Left renal pelvis (tissue), 4 donors: ENCODE measurements around the gene TFDP1. TPM values are rescaled to one million over a fixed set of nuclear protein-coding genes. Genes with fewer than 3 reads are reported as not detected.

ENCODE experiments used
- DNase-seq, 4 donors: peaks; one replicate each; pipeline ENCODE4 v3.0.0-alpha.2; 2013; ENCODE audit warnings: low read depth in 4 of 4, low spot score in 3 of 4
- polyA plus RNA-seq, 4 donors: library from polyadenylated mRNA; unstranded; fragments of 120-200 nt; gene quantifications; one replicate each; pipeline ENCODE4 v1.2.1, GENCODE V29; 2013; ENCODE audit not compliant: insufficient read length in 4 of 4

TFDP1 gene
- polyA plus RNA-seq, 4 donors = 85.0 to 92.6 (median 86.9) TPM

DNA sequence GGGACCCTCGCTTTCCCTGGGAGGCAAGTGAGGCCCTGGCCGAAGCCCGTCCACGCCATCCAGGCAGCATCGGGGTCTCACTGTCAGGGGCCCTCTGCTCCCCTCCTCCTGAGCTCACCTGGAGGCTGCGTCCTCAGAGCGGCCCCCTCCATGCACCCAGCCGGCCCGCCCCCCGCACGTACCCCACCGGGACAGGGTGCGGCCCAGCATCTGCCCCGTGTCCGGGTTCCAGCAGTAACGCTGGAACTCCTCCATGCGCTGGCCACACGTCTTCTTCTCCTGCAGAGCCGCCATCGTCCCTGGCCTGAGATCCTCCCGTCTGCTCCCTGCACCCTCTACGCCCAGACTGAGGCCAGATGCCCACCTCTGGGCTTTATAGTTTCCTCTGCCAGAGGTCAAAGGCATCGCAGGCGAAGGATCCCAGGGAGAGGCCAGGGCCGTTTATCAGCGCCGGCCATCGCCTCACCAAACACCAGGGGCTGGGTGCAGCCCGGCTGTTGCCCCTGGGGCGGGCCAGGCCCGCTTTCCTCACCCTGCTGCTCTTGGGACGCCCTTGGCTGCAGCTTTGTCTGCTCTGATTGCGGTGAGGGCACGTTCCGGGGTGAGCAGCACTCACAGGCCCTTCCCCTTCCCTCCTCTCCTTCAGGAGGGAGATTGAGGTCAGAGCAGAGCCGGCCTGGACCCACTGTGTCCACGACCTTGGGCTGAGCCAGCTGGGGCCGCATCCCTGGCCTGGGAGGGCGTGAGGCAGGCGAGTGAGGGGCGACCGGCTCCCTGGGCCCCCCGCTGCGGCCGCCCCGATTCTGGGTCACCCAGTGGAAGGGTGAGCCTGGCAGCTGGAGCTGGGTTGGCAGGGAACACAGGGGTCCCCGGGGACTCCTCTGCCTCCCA lies 73.5 kb downstream of the TFDP1 start, which contains the start of gene ATP4B:
Gene ATP4B (minus strand): TSS at position 348 of the 891 bp plus-strand sequence. CDS start 54 bp downstream, at position 294.
- DNase-seq = no peak

DNA sequence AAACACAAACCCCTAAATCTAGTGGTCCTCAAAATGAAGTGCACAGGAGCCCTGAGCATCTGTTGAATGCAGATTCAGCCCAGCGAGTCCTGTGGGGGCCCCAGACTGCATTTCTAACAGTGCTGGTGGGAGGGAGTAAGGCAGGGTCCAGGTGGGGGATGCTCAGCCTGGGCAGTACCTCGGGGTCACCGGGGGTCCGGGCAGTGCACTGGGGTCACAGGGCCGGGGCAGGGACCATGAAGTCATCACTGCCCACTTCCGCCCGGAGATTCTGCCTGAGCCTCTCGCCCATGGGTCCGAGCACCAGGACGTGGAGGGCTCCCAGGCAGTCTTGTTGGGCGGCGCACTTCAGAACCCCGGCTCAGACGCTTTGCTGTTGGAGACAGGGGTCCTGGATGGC lies 74.3 kb downstream of the TFDP1 start:
- DNase-seq = no peak

- DNase-seq = no peak
Observed at GRCh38 chr13:113659337-113659736, 74.8 kb downstream of the TFDP1 start.

GRCh38 chr13:113660066-113660465 lies 75.5 kb downstream of the TFDP1 start:
- DNase-seq = no peak

- no peak for DNase-seq
Observed at GRCh38 chr13:113661509-113661908, 77.0 kb downstream of the TFDP1 start.

DNA sequence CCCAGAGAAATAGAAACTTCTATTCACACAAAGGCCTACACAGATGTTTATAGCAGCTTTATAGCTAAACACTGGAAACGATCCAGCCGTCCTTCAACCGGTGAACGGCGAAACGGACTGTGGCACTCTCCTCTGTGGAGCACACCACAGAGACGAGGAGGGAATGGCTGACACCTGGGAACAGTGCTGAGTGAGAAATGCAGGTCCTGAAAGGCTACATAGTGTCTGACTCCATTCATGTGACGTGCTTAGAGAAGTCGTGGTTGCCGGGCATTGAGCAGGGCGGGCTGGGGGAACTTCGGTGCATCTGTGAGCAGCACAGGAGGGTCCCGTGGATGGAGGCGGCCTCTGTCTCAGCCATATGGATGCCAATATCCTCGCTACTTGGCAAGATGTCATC lies 79.4 kb downstream of the TFDP1 start:
- no peak for DNase-seq

DNA sequence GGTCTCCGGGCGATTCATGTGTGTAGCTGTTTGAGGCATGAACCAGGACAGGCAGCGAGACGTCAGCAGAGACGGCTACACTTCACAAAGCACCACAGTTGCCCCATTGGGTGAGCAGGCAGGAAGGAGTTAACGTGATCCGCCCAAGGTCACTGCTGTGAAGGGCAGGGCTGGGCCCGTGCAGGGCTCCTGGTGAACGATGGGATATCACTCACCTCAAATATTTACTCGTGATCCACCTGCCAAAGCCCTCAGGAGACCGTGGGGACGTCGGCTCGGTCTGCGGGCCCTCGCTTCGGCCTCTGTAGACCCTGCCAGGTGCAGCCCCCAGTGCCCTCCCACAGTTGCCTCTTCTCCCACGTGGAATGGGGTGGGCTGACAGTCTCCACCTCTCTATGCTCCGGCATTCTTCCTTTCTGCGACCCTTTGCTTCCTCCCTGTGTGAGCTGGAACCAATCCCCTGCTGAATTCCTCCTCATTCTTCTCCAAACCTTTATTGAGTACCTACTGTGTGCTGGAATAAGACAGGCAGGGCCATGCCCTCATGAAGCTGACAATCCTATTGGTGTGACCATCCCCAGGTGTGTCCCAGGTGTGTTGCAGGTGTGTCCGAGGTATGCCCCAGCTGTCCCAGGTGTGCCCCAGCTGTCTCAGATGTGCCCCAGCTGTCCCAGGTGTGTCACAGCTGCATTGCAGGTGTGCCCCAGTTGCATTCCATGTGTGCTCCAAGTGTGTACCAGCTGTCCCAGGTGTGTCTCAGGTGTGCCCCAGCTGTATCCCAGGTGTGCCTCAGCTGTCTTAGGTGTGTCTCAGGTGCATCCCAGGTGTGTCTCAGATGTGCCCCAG lies 80.4 kb downstream of the TFDP1 start:
- no peak for DNase-seq

DNA sequence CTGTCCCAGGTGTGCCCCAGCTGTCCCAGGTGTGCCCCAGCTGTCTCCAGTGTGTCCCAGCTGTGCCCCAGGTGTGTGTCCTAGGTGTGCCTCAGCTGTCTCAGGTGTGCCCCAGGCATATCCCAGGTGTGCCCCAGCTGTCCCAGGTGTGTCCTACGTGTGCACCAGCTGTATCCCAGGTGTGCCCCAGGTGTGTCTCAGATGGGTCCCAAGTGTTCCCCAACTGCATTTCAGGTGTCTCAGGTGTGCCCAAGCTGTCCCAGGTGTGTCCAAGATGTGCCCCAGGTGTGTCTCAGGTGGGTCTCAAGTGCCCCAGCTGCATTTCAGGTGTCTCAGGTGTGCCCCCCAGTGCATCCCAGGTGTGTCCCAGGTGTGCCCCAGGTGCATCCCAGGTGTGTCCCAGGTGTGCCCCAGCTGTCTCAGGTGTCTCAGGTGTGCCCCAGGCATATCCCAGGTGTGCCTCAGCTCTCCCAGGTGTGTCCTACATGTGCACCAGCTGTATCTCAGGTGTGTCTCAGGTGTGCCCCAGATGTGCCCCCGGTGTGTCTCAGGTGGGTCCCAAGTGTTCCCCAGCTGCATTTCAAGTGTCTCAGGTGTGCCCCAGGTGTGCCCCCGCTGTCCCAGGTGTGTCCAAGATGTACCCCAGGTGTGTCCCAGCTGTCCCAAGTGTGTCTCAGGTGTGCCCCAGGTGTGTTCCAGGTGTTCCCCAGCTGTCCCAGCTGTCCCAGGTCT lies 81.2 kb downstream of the TFDP1 start:
- no peak for DNase-seq

DNA sequence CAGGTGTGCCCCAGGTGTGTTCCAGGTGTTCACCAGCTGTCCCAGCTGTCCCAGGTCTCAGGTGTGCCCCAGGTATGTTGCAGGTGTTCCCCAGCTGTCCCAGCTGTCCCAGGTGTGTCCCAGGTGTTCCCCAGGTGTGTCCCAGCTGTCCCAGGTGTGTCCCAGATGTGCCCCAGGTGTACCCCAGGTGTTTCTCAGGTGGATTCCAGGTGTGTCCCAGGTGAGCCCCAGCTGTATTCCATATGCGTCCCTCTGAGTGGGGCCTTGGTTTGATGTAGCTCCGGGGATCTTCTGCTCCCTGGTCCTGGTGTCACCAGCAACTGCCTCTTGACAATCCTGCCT lies 81.7 kb downstream of the TFDP1 start:
- no peak for DNase-seq

DNA sequence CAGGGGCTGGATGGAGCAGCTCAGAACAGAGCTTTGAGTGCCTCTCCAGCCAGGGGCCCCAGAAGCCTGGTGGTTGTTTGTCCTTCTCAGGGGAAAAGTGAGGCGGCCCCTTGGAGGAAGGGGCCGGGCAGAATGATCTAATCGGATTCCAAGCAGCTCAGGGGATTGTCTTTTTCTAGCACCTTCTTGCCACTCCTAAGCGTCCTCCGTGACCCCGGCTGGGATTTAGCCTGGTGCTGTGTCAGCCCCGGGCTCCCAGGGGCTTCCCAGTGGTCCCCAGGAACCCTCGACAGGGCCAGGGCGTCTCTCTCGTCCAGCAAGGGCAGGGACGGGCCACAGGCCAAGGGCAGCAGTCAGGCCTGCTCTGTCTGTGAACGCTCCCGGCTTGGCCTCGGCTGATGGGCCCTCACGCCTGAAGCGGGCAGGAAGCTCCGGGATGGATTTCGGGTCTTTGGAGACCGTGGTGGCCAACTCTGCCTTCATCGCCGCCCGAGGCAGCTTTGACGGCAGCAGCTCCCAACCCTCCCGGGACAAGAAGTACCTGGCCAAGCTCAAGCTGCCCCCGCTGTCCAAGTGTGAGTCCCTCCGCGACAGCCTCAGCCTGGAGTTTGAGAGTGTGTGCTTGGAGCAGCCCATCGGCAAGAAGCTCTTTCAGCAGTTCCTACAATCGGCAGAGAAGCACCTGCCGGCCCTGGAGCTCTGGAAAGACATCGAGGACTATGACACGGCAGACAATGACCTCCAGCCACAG lies 82.6 kb downstream of the TFDP1 start, which contains the start of gene GRK1:
Gene GRK1 (plus strand): TSS at position 269 of the 751 bp plus-strand sequence. CDS start 168 bp downstream, at position 437.
- DNase-seq = no peak

DNA sequence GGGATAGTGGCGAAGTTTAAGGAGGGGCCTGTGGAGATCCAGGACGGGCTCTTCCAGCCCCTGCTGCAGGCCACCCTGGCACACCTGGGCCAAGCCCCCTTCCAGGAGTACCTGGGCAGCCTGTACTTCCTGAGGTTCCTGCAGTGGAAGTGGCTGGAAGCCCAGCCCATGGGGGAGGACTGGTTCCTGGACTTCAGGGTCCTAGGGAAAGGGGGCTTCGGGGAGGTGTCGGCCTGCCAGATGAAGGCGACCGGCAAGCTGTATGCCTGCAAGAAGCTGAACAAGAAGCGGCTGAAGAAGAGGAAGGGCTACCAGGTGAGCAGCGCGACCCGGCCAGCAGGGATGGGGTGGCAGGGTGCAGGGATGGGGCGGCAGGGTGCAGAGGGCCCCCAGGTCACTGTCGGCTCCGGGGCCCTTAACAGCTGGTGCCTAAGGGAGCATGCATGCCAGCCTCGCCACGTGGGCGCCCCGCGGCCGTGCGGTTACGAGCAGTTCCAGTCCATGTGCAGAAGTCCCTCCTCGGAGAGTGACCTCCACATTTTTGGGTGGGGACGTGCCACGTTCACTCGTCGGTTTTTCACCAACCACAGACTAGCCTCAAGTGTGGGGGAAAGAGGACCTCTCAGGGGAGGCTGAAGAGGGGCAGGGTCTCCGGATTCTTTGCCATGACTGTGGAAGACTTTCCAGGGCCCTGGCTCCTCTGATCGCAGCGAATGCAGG lies 83.4 kb downstream of the TFDP1 start:
- DNase-seq = no peak

GRCh38 chr13:113668491-113668971 lies 84.0 kb downstream of the TFDP1 start:
- no peak for DNase-seq

DNA sequence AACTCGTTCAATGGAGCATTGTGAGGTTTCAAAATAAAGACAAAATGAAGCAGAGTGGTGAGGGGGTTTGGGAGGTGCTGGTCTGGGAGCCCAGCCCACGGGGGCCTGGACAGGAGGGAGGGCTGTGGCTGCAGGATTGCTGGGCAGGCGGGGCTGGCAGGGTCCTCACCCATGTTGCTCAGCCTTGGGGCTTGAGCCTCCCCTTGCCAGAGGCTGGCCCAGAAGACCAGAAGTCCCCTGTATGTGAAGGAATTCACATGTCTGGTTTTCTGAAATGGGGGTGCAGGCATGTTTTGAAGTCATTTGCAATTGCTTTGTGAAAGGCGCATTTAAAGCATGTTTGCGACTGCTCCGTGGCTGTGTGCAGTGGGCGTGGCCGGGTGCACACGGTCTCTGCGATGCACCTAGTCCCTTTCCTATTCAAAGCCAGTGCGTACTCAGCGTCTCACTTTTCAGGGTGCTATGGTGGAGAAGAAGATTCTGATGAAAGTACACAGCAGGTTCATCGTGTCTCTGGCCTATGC lies 84.7 kb downstream of the TFDP1 start:
- no peak for DNase-seq

GRCh38 chr13:113669755-113670341 lies 85.3 kb downstream of the TFDP1 start:
- no peak for DNase-seq

- no peak for DNase-seq
Observed at GRCh38 chr13:113670541-113670940, 86.0 kb downstream of the TFDP1 start.

GRCh38 chr13:113671066-113672001 lies 86.8 kb downstream of the TFDP1 start:
- DNase-seq = no peak

DNA sequence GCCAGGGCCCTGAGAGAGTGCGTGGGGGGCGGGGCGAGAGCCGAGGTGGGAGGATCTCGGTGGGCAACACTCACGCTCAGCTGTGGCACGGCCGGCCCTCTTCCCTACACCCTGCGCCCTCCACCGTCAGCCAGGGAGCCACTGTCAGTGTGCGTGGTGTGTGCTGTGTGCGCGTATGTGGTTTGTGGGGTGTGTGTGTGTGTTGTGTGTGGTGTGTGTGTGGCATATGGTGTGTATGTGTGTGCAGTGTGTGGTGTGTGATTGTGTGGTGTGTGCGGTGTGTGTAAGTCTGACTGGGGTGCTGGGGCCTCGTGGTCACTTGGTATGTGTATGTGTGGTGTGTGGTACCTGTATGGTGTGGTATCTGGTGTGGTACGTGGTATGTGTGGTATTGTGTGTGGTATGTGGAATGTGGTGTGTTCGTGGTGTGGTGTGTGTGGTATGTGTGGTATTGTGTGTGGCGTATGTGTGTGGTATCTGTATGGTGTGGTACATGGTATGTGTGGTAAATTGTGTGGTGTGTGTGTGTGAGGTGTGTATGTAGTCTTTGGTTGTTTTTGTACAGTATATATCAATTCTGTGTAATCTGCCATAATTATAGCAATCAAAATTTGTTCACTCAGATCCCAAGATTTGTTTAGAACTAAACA lies 87.6 kb downstream of the TFDP1 start:
- no peak for DNase-seq
